Activated CD8-positive, alpha-beta memory T cell treated with anti-CD3 and anti-CD28 coated beads for 4 hours (primary cell): Measurements from ENCODE around the gene ACP5.
A peak's percentile ranks its signal among the peaks of the same experiment; 100 is the strongest.
"Not testable (repeated sequence)": the region's sequence is repeated elsewhere in the genome, so short reads cannot be mapped to it uniquely, and the experiment has no call there.

Experiments used
- DNase-seq, 2 donors: peaks; one replicate each; pipeline ENCODE4 v3.0.0-alpha.2; 2020; ENCODE audit warnings: low read depth in 2 of 2

ACP5 gene

DNA sequence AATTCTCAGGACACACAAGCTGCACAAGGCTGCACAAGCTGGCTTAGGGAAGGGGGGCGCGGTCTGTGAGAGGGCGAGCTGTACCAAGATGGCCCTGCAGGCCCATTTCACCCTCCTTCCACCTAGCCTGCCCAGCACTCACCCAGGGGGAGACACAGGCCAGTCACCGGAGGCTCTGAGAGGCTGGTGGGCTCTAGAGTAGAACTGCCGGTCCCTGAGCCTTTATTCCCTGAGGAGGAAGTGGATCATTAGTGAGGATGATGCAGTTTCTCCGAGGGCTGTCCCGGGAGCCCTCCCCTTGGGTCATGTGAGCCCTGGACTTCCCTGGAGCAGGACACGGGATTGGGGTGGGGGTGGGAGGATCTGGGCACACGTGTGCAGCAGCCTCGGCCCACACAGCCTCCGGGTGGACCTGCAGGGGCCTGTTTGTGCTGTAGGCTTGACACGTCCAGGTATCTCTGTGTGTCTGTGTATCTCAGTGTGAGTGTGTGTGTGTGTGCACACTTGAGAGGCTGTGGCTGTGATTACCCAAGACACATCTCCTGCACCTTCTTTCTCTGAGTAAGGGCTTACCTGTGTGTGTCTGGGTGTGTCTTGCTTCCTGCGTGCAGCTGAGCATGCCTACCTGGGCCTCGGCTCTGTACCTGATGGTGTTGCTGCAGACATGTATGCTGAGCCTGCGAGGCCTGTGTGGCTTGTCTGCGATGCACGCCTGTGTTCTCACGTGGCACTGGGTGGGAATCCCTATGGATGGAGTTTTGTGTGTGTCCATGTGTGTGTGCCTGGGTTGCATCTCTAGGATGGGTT is at the start of gene ACP5:
Gene ACP5 (minus strand): TSS at position 195 of the 807 bp plus-strand sequence. CDS start 328 bp downstream, outside the sequence.
- DNase-seq = no peak

DNA sequence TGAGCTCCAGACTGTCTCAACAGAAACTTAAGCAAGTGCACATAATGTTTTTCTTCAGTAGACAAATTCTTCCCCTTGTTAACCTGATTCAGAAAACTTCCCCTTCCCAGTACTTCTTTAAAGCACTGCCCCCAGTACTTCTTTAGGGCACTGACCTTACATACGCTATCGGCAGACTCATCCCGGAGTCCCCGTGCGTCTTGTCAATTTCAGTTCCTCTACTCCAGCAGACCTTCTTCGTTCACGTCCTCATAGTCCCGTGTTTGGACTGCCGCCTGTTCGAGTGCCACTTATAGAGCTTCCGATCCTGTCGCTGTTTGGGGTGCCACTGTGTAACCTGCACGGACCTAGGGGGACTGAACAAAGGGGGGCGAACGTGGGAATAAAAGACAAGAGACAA is 48.8 kb upstream of the ACP5 start:
- no peak for DNase-seq

DNA sequence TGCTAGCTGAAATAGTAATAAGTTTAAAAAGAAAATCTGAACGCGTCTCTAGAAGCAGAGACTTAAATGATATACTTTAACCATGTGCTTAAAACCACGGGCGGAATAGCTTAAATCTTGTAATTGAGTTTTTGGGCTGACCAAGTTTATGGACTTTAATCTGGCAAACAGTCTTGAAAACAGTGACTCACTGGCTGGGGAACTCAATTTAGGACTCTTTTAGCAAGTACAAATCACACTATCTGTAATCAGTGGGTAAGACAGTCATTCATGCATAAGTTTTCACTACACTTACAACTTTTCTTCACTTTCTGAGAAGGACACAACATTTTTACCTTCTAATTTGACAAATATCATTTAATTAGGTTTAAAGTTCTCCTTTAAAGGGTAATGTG is 46.6 kb upstream of the ACP5 start:
- no peak for DNase-seq

DNA sequence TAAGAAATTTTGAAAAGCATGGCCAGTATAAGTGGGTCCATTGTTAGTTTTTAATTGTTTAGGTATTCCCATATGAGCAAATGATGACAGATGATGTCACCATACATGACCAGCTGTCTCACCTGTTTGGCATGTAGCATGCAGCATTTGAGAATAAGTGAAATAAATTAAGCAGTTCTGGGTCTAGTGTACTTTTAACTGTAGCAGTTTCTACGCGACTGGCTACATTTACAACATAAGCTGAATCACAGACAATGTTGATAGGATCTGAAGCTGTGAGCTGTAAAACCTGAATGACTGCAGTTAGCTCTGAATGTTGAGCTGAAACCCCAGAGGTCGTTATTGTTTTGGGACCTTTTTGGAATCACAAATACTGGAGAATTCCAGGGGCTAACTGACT is 45.0 kb upstream of the ACP5 start:
- DNase-seq = not testable (repeated sequence)

DNA sequence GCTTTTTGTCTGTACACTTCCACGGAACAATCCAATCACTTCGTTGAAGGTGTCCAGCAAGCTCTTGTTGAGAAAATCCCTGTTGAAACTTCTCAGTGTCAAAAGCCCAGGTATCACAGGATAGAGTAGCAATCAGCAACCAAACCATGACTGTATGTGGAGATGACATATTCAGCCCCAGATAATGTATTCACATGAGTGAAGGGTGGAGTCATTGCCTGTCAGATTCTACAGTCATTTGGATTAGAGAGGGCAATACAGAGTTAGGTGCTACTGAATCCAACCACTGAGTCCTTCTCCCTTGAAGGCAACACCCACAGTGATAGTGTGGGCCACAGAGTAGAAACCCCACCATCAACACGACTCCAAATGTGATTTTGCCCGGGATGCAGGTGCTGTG is 43.1 kb upstream of the ACP5 start:
- no peak for DNase-seq

DNA sequence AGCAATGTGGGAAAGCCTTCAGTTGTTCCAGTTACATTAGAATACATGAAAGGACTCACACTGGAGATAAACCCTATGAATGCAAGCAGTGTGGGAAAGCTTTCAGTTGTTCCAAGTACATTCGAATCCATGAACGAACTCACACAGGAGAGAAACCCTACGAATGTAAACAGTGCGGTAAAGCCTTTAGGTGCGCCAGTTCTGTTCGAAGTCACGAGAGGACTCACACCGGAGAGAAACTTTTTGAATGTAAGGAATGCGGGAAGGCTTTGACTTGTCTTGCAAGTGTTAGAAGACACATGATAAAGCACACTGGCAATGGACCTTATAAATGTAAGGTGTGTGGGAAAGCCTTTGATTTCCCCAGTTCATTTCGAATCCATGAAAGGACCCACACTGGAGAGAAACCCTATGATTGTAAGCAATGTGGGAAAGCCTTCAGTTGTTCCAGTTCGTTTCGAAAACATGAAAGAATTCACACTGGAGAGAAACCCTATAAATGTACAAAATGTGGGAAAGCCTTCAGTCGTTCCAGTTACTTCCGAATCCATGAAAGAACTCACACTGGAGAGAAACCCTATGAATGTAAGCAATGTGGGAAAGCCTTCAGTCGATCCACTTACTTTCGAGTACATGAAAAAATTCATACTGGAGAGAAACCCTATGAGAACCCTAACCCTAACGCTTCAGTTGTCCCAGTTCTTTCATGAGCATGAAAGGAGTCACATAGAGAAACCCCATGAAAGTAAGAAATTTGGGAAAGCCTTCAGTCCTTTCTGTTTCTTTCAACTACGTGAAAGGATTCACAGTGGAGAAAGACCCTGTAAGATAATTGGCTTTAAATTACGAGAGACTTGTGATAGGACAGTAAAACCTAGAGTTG is 40.0 kb upstream of the ACP5 start:
- DNase-seq = no peak

DNA sequence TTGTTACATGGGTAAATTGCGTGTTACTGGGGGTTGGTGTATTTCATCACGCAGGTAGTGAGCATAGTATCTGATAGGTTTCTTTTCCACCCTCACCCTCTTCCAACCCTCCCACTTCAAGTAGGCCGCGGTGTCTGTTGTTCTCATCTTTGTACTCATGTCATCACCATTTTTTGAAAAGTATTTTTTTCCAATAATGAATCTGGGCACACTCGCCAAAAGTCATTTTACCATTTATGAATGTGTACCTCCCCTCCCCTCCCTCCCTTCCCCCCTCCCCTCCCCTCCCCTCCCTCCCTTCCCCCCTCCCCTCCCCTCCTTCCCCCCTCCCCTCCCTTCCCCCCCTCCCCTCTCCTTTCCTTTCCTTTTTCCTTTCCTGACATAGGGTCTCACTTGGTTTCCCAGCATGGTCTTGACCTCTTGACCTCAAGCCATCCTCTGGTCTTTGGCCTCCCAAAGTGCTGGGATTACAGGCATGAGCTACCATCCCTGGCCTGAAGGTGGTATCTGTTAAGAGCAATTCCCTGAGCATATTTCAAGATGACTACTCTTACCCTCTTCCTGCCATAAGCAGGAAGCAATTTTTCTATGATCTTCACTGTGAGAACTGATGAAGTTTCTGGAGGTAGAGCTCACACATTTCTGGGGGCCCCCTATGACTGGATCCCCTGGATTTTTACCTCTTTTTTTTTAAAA is 35.5 kb upstream of the ACP5 start:
- DNase-seq = no peak

DNA sequence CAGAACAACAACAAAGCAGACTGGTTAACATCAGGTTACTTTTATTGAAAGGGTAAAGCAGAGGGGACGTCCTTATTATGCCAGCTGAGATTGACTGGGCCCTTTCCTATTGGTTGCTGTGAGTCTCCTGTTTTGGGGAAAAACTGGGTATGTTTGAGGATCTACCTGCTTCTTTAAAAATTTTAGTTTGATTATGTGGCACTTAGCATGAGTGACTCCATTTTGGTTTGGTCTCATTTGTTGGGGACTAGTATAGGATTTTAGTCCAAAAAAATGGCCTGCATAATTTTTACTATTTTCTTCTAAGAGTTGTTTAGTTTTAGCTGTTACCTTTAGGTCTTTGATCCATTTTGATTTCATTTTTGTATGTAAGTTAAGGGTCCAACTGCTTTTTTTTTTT is 34.3 kb upstream of the ACP5 start:
- DNase-seq = no peak

DNA sequence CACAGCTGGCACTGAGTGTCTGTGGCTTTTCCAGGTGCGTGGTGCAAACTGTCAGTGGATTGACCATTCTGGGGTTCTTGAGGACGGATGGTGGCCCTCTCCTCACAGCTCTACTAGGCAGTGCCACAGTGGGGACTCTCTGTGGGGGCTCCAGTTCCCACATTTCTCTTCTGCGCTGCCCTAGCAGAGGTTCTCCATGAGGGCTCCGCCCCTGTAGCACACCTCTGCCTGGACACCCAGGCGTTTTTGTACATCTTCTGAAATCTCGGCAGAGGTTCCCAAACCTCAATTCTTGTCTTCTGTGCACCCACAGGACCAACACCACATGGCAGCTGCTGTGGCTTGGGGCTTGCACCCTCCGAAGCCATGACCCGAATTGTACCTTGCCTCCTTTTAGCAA is 29.0 kb upstream of the ACP5 start:
- DNase-seq = no peak

DNA sequence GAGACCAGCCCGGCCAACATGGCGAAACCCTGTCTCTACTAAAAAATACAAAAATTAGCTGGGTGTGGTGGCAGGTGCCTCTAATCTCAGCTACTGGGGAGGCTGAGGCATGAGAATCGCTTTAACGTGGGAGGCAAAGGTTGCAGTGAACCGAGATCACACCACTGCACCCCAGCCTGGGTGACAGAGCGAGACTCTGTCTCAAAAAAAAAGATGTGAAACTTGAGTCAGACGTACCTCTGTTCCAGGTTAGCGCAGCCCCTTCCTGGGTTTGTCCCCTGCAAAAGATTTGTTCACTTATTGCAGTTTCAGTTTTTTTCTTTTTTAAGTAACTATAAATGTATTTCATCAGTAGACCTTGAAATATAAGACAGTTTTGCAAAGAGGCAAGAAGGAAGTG is 22.3 kb upstream of the ACP5 start:
- not testable (repeated sequence) for DNase-seq

DNA sequence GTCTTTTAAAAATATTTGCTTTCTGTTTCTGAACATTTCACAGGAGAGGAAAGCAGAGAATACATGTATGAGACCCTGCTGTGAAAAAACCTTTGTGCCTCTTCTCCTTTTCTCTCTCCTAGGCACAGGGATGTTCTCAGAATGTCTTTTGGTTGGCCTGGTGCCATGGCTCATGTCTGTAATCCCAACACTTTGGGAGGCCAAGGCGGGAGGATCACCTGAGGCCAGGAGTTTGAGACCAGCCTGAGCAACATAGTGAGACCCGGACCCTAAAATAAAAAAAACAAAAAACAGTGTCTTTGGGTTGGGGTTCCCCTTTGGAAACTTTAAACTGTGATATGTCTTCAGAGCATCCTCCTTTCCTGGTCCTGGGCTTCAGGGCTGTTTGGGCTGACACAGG is 21.3 kb upstream of the ACP5 start:
- no peak for DNase-seq

DNA sequence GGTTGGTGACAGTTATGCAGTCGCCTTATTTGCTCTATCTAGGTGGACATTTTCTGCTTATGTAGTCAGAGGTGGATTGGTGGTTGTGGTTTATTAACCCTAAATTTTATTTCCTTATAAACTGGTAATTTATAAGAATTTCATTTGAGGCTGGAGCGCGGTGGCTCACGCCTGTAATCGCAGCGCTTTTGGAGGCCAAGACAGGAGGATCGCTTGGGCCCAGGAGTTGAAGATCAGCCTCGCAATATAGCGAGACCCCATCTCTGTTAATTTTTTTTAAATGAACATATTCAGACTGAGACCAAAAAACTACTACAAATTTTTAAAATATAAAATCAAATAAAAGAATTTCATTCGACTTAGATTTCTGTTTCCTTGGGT is 20.6 kb upstream of the ACP5 start:
- DNase-seq = no peak

DNA sequence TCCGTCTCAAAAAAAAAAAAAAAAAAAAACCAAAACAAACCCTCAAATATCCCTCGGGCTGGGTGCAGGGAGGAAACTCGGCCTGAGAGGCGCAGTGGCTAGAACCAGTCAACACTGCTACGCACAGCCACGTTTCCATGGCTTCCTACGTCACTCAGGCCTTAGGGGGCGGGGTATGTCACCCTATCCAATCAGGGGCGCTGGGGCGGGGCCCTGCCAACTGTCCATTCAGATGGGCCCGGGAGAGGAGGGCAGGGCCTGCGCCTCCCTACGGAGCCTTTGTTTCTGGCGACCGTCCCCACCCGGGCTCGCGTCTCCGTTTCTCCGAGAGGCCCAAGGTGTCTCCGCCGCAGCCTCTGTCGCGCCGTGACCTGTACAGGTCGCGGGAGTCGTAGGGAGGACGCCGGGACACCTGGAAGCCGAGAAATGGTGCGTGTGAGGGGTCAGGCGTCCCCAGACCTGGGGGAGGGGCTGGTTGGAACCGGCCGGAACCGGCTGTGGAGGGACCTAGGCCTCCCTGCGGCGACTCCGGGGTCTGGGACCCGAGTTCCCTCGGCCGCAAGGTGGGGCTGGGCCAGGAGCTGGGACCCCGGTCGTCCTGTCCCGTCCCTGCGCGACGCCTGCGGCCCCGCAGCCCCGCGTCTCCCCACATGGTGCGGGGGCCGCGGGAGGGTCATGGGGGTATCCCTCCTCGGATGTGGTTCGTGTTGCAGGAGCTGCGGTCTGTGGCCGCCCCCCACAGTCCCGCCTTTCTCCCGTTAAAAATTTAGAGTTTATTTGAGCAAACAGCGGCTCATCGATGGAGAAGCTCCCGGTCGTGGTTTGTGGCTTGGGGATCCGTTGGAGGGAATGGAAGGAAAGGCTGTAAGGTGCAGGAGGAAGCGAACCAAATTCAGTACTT is 20.0 kb upstream of the ACP5 start, which contains the start of gene ZNF627:
Gene ZNF627 (plus strand): TSS at position 282 of the 901 bp plus-strand sequence. CDS start 145 bp downstream, at position 427.
- DNase-seq = peak; percentile 94 to 98

DNA sequence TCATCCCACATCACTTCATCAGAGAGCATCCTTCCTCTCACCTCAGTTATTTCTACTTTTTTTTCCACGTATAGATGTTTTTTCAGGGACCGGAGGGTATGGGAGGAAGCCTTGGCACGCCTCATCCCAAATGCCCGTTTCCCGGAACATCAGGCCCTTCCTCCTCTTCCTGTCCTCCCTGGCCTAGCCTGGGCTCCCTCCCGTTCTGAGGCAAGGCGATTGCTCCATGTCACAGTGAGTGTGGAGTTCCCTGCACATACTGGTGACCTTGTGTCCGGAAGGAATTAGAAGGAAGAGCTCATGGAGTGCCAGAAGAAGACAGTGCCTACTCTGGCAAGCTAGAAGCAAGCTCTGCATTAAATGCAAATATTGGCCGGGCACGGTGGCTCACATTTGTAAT is 18.7 kb upstream of the ACP5 start:
- DNase-seq = no peak

DNA sequence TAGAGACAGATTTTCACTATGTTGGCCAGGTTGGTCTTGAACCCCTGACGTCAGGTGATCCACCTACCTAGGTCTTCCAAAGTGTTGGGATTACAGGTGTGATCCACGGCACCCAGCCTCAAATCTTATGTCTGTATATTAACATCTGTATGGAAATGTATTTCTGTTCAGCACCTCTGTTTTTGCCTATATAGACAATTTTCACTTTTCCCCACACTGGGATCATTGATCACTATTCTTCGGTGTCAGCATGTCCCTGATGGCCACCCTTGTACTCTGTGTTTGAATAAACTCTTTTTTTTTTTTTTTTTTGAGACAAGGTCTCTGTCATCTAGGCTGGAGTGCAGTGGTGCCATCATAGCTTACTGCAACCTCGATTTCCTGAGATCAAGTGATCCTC is 16.6 kb upstream of the ACP5 start:
- no peak for DNase-seq

DNA sequence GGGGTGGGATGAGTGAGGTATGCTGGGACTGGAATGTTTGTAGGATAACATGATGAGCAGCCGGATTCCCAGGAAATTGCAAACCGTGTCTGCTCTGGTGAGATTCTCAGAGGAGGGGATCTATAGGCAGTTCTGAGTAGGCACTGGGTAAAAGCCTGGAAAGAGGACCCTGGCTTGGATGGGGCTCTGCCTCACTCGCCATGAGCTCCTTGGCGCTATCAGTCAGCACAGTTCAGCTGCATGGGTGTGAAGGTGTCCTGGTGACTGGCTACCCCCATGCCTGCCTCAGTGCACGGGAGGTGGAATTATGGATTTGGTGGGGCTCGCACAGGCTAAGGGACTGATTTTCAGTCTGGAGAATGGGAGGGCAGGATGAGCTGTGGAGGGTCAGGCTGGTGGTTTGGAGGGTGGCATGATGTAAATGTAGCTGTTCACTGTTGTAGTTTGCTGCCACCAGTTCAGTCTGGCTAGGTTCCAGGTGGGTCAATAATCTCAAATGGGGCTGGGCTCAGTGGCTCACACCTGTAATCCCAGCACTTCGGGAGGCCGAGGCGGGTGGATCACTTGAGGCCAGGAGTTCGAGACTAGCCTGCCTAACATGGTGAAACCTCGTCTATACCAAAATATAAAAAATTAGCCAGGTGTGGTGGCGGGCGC is 10.7 kb upstream of the ACP5 start:
- DNase-seq = no peak

DNA sequence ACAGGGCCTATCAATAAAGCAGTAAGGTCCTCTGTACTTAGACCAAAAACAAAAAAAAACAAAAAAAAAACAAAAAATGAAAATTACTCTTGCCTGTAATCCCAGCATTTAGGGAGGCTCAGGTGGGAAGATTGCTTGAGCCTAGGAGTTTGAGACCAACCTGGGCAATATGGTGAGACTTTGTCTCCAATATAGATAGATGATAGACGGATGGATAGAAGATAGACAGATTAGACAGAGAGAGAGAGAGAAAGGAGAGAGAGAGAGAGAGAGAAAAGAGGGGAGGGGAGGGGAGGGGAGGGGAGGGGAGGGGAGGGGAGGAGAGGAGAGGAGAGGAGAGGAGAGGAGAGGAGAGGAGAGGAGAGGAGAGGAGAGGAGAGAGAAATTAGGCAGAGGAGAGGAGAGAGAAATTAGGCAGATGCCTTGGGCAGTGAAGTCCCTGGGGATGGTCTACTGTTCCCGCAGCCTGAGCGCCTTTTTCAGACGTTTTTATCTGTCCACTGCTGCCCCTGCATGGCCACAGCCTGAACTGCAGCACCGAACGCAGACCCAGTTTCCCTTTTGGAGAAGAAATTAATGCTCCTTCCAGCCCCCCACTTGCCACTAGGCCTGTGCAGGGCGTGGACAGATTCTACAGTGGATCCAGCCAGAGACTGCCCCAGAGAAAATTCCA is 10.0 kb upstream of the ACP5 start:
- DNase-seq = peak; percentile 55 to 58

DNA sequence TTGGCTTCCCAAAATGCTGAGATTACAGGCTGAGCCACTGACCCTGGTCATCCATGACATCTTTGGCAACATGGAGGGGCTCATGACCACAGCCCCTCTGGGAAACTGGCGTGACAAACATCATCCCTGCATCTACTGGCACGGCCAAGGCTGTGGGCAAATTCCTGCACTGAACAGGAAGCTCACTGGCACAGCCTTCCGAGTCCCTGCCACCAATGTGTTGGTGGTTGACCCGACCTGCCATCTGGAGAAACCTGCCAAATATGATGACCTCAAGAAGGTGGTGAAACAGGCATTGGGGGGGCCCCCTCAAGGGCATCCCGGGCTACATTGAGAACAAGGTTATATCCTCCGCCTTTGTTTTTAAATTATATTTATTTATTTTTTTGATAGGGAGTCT is 8.9 kb upstream of the ACP5 start:
- no peak for DNase-seq

DNA sequence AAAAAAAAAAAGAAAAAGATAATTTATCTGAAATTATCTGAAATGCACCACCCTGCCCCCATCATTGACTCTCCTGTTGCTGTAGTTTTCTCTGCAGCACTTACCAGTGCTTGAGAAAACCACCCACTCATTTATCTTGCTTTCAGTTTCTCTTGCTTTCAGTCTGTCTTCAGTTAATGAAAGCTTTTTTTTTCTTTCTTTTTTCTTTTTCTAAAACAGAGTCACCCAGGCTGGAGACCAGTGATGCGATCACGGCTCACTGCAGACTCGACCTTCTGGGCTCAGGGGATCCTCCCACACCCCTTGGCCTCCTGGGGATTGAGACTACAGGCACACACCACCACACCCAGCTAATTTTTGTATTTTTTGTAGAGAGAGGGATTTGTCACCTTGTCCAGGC is 4.3 kb upstream of the ACP5 start:
- no peak for DNase-seq

DNA sequence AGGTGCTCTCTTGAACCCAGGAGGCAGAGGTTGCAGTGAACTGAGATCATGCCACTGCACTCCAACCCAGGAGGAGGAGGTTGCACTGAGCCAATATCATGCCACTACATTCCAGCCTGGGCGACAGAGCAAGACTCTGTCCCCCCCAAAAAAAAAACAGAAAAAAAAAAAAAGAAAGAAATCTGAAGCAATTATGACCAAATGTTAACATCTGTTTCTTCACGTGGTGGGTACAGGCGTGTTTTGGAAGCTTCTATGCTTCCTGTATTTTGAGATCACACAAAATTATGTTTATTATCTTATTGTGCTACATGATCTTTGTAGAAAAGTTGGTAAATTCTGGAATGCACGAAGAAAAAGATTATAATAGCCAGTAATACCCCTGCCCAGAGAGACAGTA is 2.7 kb upstream of the ACP5 start:
- no peak for DNase-seq
